ENCODE results near the gene RANGRF. TPM values are rescaled to one million over a fixed set of nuclear protein-coding genes. Genes with fewer than 3 reads are reported as not detected.

The RANGRF gene
- total RNA-seq, 2 experiments from 2014 or later: 36.9 to 39.1 TPM

- DNase-seq: no peak
Measured at GRCh38 chr17:8257801-8258200, 30.7 kb upstream of the RANGRF start.

GRCh38 chr17:8264320-8264719 is 24.1 kb upstream of the RANGRF start:
- H3K4me3 Mint-ChIP-seq: no peak overlapping the region
- no peaks in the 10 kb centered on the region for H3K9me3 Mint-ChIP-seq
- CTCF ChIA-PET: no interaction called here
- intact Hi-C loops (cut with micrococcal nuclease): no loop called here
- H3K27me3 Mint-ChIP-seq (ENCODE audit: low read depth): no peaks in the 10 kb centered on the region
- peaks cover 43% of the 10 kb centered on the region for H3K36me3 Mint-ChIP-seq (ENCODE audit: low read depth)
- no peak for DNase-seq
- no peak overlapping the region for H3K27ac Mint-ChIP-seq
- H3K4me1 Mint-ChIP-seq (ENCODE audit: low read depth): no peaks in the 10 kb centered on the region

More at GRCh38 chr17:8257801-8258200, 30.7 kb upstream of the RANGRF start:
- Mint-ChIP-seq H3K4me3 (no peak overlapping the region), H3K9me3 (no peaks in the 10 kb centered on the region), H3K36me3 (ENCODE audit: low read depth) (peaks cover 44% of the 10 kb centered on the region), H3K27me3 (ENCODE audit: low read depth) (no peaks in the 10 kb centered on the region), H3K4me1 (ENCODE audit: low read depth) (no peaks in the 10 kb centered on the region), H3K27ac (no peak overlapping the region)
- intact Hi-C loops (cut with micrococcal nuclease): no loop called here
- CTCF ChIA-PET: no interaction called here

- intact Hi-C loops (cut with micrococcal nuclease): no loop called here
- CTCF ChIA-PET: interaction anchor here (0.6 kb wide), 1 partner anchor 61 kb away, joined by 3 read pairs; no protein-coding TSS in a partner anchor
- Mint-ChIP-seq H3K4me3 (no peak overlapping the region), H3K27me3 (ENCODE audit: low read depth) (no peaks in the 10 kb centered on the region), H3K27ac (no peak overlapping the region), H3K36me3 (ENCODE audit: low read depth) (peaks cover 43% of the 10 kb centered on the region), H3K9me3 (no peaks in the 10 kb centered on the region), H3K4me1 (ENCODE audit: low read depth) (no peaks in the 10 kb centered on the region)
- no peak for DNase-seq
Measured at GRCh38 chr17:8264836-8265542, 23.5 kb upstream of the RANGRF start.

GRCh38 chr17:8266648-8267479 is 21.6 kb upstream of the RANGRF start:
- Mint-ChIP-seq H3K36me3 (ENCODE audit: low read depth) (peaks cover 38% of the 10 kb centered on the region), H3K4me1 (ENCODE audit: low read depth) (no peaks in the 10 kb centered on the region)

GRCh38 chr17:8267480-8268147 is 20.9 kb upstream of the RANGRF start:
- intact Hi-C loops (cut with micrococcal nuclease): no loop called here
- Mint-ChIP-seq H3K4me1 (ENCODE audit: low read depth) (no peaks in the 10 kb centered on the region), H3K4me3 (no peak overlapping the region), H3K9me3 (no peaks in the 10 kb centered on the region), H3K36me3 (ENCODE audit: low read depth) (peaks cover 34% of the 10 kb centered on the region), H3K27ac (no peak overlapping the region), H3K27me3 (ENCODE audit: low read depth) (no peaks in the 10 kb centered on the region)
- CTCF ChIA-PET: interaction anchor here (0.7 kb wide), 1 partner anchor 682 kb away, joined by 3 read pairs; no protein-coding TSS in a partner anchor
- DNase-seq: no peak

More at GRCh38 chr17:8266648-8267479, 21.6 kb upstream of the RANGRF start:
- Mint-ChIP-seq H3K4me3 (no peak overlapping the region), H3K9me3 (no peaks in the 10 kb centered on the region), H3K27ac (no peak overlapping the region), H3K27me3 (ENCODE audit: low read depth) (no peaks in the 10 kb centered on the region)
- no peak for DNase-seq
- intact Hi-C loops (cut with micrococcal nuclease): no loop called here
- CTCF ChIA-PET: no interaction called here

GRCh38 chr17:8268550-8269298 is 19.7 kb upstream of the RANGRF start:
- no peak for DNase-seq
- H3K27me3 Mint-ChIP-seq (ENCODE audit: low read depth): no peaks in the 10 kb centered on the region
- H3K9me3 Mint-ChIP-seq: no peaks in the 10 kb centered on the region
- H3K27ac Mint-ChIP-seq: no peak overlapping the region
- no peak overlapping the region for H3K4me3 Mint-ChIP-seq
- CTCF ChIA-PET: no interaction called here
- H3K36me3 Mint-ChIP-seq (ENCODE audit: low read depth): peaks cover 30% of the 10 kb centered on the region
- intact Hi-C loops (cut with micrococcal nuclease): no loop called here
- no peaks in the 10 kb centered on the region for H3K4me1 Mint-ChIP-seq (ENCODE audit: low read depth)

GRCh38 chr17:8272421-8272820 is 16.0 kb upstream of the RANGRF start:
- H3K27ac Mint-ChIP-seq: no peak overlapping the region
- no peaks in the 10 kb centered on the region for H3K4me1 Mint-ChIP-seq (ENCODE audit: low read depth)
- H3K4me3 Mint-ChIP-seq: no peak overlapping the region
- intact Hi-C loops (cut with micrococcal nuclease): no loop called here
- DNase-seq: no peak
- no peaks in the 10 kb centered on the region for H3K27me3 Mint-ChIP-seq (ENCODE audit: low read depth)
- H3K36me3 Mint-ChIP-seq (ENCODE audit: low read depth): peaks cover 15% of the 10 kb centered on the region
- no peaks in the 10 kb centered on the region for H3K9me3 Mint-ChIP-seq
- CTCF ChIA-PET: interaction anchor here (0.8 kb wide), 2 partner anchors 10 to 29 kb away, joined by 3 read pairs; no protein-coding TSS in a partner anchor

GRCh38 chr17:8273884-8274444 is 14.5 kb upstream of the RANGRF start:
- intact Hi-C loops (cut with micrococcal nuclease): no loop called here
- Mint-ChIP-seq H3K36me3 (ENCODE audit: low read depth) (peaks cover 13% of the 10 kb centered on the region), H3K27me3 (ENCODE audit: low read depth) (no peaks in the 10 kb centered on the region), H3K4me3 (no peak overlapping the region), H3K27ac (no peak overlapping the region), H3K9me3 (no peaks in the 10 kb centered on the region), H3K4me1 (ENCODE audit: low read depth) (no peaks in the 10 kb centered on the region)
- CTCF ChIA-PET: no interaction called here
- DNase-seq: no peak

- CTCF ChIA-PET: no interaction called here
- Mint-ChIP-seq H3K9me3 (no peaks in the 10 kb centered on the region), H3K36me3 (ENCODE audit: low read depth) (peaks cover 13% of the 10 kb centered on the region), H3K27ac (no peak overlapping the region), H3K4me1 (ENCODE audit: low read depth) (no peaks in the 10 kb centered on the region), H3K4me3 (no peak overlapping the region), H3K27me3 (ENCODE audit: low read depth) (no peaks in the 10 kb centered on the region)
- no peak for DNase-seq
- intact Hi-C loops (cut with micrococcal nuclease): no loop called here
Measured at GRCh38 chr17:8274816-8275215, 13.7 kb upstream of the RANGRF start.

GRCh38 chr17:8275421-8276290 is 12.8 kb upstream of the RANGRF start:
- H3K27me3 Mint-ChIP-seq (ENCODE audit: low read depth): no peaks in the 10 kb centered on the region
- H3K27ac Mint-ChIP-seq: no peak overlapping the region
- DNase-seq: no peak
- intact Hi-C loops (cut with micrococcal nuclease): no loop called here
- no peak overlapping the region for H3K4me3 Mint-ChIP-seq
- peaks cover 11% of the 10 kb centered on the region for H3K36me3 Mint-ChIP-seq (ENCODE audit: low read depth)
- CTCF ChIA-PET: interaction anchor here (0.6 kb wide), 1 partner anchor 20 kb away, joined by 3 read pairs; no protein-coding TSS in a partner anchor
- H3K4me1 Mint-ChIP-seq (ENCODE audit: low read depth): no peaks in the 10 kb centered on the region
- H3K9me3 Mint-ChIP-seq: no peaks in the 10 kb centered on the region

- CTCF ChIA-PET: no interaction called here
- intact Hi-C loops (cut with micrococcal nuclease): no loop called here
- H3K27ac Mint-ChIP-seq: no peak overlapping the region
- H3K36me3 Mint-ChIP-seq (ENCODE audit: low read depth): peaks cover 7% of the 10 kb centered on the region
- no peak for DNase-seq
- H3K4me3 Mint-ChIP-seq: no peak overlapping the region
- H3K27me3 Mint-ChIP-seq (ENCODE audit: low read depth): no peaks in the 10 kb centered on the region
- H3K9me3 Mint-ChIP-seq: no peaks in the 10 kb centered on the region
- peaks cover 2% of the 10 kb centered on the region for H3K4me1 Mint-ChIP-seq (ENCODE audit: low read depth)
Measured at GRCh38 chr17:8277317-8277716, 11.2 kb upstream of the RANGRF start.
